Body of pancreas (tissue), 4 donors: Measurements from ENCODE around the gene SUN5.

Experiments
- POLR2A ChIP-seq, 3 donors: fragments of 450-650 bp; IDR thresholded peaks; one replicate each; pipeline ENCODE4 v1.6.1; 2016; ENCODE audit warnings: antibody characterized with exemption in 3 of 3, mild to moderate bottlenecking in 2 of 3
- TF ChIP-seq, protein P1 (sequence below), 7 experiments: fragments of 450-650 bp in 4 of 7; fragments of 200-600 bp in 3 of 7; sonication (generic) in 3 of 7; IDR thresholded peaks; one replicate each; pipeline ENCODE4 v1.5.1; 2016 to 2019; ENCODE audit warnings: antibody characterized with exemption in 7 of 7

DNA sequence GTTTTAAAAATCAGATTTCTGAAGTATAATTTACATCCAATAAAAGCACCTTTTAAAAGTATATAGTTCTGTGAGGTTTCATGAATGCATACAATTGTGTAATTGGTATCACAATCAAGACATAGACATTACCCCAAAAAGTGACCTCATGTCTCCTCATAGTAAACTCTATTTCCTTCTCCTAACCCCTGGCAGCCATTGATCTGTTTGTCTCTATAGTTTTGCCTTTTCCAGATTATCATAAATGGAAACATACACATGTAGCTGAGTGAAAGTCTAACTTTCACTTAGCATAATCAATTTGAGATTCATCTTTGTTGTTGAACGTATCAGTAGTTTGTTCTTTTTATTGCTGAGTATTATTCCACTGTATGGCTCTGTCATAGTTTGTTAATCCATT is 57.6 kb downstream of the SUN5 start:
- no peak for TF ChIP-seq POLR2A (IDR thresholded peaks at IDR 0.05)
- TF ChIP-seq, protein P1, sequence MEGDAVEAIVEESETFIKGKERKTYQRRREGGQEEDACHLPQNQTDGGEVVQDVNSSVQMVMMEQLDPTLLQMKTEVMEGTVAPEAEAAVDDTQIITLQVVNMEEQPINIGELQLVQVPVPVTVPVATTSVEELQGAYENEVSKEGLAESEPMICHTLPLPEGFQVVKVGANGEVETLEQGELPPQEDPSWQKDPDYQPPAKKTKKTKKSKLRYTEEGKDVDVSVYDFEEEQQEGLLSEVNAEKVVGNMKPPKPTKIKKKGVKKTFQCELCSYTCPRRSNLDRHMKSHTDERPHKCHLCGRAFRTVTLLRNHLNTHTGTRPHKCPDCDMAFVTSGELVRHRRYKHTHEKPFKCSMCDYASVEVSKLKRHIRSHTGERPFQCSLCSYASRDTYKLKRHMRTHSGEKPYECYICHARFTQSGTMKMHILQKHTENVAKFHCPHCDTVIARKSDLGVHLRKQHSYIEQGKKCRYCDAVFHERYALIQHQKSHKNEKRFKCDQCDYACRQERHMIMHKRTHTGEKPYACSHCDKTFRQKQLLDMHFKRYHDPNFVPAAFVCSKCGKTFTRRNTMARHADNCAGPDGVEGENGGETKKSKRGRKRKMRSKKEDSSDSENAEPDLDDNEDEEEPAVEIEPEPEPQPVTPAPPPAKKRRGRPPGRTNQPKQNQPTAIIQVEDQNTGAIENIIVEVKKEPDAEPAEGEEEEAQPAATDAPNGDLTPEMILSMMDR (IDR thresholded peaks at IDR 0.05) = no peak
